ENCODE results near the gene CCDC14.

CCDC14 gene

DNA sequence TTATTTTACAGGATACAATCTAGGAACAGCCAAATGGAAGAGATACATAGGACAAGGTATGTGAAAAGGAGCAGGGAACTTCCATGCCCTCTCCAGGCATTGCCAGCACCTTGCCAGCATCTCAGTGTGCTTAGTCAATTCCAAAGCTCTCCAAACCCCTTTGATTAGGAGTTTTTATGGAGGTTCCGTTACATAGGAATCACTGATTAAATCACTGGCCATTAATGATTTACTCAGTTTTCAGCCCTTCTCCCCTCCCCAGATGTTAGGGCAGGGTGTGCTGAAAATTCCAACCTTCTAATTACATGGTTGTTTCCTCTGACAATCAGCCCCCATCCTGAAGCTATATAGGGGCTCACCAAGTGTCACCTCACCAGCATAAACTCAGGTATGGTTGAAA lies 88.4 kb downstream of the CCDC14 start:
- ChIA-PET CTCF (interaction anchor here (1.6 kb wide), 1 partner anchor 8 kb away, joined by 3 read pairs; no protein-coding TSS in a partner anchor), POLR2A (no interaction called here)
- TF ChIP-seq, protein P1, sequence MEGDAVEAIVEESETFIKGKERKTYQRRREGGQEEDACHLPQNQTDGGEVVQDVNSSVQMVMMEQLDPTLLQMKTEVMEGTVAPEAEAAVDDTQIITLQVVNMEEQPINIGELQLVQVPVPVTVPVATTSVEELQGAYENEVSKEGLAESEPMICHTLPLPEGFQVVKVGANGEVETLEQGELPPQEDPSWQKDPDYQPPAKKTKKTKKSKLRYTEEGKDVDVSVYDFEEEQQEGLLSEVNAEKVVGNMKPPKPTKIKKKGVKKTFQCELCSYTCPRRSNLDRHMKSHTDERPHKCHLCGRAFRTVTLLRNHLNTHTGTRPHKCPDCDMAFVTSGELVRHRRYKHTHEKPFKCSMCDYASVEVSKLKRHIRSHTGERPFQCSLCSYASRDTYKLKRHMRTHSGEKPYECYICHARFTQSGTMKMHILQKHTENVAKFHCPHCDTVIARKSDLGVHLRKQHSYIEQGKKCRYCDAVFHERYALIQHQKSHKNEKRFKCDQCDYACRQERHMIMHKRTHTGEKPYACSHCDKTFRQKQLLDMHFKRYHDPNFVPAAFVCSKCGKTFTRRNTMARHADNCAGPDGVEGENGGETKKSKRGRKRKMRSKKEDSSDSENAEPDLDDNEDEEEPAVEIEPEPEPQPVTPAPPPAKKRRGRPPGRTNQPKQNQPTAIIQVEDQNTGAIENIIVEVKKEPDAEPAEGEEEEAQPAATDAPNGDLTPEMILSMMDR (IDR thresholded peaks at IDR 0.05; ENCODE audit: control extremely low read depth, extremely low read depth, low read depth, missing control alignments) = no peak
- no peak for DNase-seq (ENCODE audit: extremely low spot score)

DNA sequence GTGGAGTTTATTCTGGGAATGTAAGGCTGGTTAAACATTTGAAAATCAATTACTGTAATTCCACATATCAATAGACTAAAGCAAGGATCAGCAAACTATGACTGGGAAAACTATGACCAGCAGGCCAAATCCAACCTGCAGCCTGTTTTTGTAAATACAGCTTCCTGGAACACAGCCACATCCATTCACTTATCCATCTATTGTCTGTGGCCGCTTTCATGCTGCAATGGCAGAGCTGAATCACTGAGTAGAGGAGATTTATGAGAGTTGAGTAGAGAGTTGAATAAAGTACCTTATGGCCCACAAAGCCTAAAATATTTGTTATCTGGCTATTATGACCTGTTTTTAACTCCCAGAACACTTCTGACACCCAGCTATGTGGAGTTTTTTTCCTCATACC lies 89.1 kb downstream of the CCDC14 start:
- CTCF ChIA-PET = interaction anchor here (1.6 kb wide), 1 partner anchor 9 kb away, joined by 3 read pairs; no protein-coding TSS in a partner anchor
- POLR2A ChIA-PET = no interaction called here
- no peak for DNase-seq (ENCODE audit: extremely low spot score)
- TF ChIP-seq, protein P1 (IDR thresholded peaks at IDR 0.05; ENCODE audit: control extremely low read depth, extremely low read depth, low read depth, missing control alignments) = no peak

DNA sequence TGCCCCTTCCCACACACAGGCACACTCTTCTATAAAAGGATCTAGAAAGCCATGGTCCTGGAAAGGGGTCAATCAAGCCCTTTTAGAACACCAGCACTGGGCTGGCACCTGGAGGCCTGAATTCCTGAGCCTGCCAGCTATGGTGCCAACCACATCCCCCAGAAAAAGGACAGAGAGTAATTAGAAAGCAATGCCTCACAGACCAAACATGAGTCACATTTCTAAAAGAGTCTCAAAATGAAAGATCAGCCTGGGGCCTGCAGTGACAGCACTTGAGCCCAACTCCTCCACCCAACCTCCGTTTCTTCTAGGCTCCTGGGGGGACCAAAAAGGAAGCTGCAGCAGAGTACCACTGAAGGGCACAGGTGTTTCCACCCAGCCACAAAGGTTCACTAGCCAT lies 91.0 kb downstream of the CCDC14 start:
- TF ChIP-seq, protein P1 (IDR thresholded peaks at IDR 0.05; ENCODE audit: control extremely low read depth, extremely low read depth, low read depth, missing control alignments) = no peak
- ChIA-PET POLR2A (no interaction called here), CTCF (interaction anchor here (1.0 to 1.3 kb wide), 2 partner anchors 8 to 9 kb away, joined by 3 to 4 read pairs; no protein-coding TSS in a partner anchor)
- DNase-seq (ENCODE audit: extremely low spot score) = no peak

GRCh38 chr3:123869165-123869564 lies 91.9 kb downstream of the CCDC14 start:
- ChIA-PET CTCF (no interaction called here), POLR2A (no interaction called here)
- TF ChIP-seq, protein P1 (IDR thresholded peaks at IDR 0.05; ENCODE audit: control extremely low read depth, extremely low read depth, low read depth, missing control alignments) = no peak
- DNase-seq (ENCODE audit: extremely low spot score) = no peak

- DNase-seq (ENCODE audit: extremely low spot score) = no peak
- ChIA-PET CTCF (interaction anchor here (1.2 kb wide), 1 partner anchor 10 kb away, joined by 3 read pairs; no protein-coding TSS in a partner anchor), POLR2A (no interaction called here)
- TF ChIP-seq, protein P1 (IDR thresholded peaks at IDR 0.05; ENCODE audit: control extremely low read depth, extremely low read depth, low read depth, missing control alignments) = no peak
Measured at GRCh38 chr3:123864706-123865105, 96.3 kb downstream of the CCDC14 start.

Measured in GM10248 (cell line).